ENCODE results near the gene PAIP2B. TPM values are rescaled to one million over a fixed set of nuclear protein-coding genes. Genes with fewer than 3 reads are reported as not detected.
A peak's percentile ranks its signal among the peaks of the same experiment; 100 is the strongest.

Gene PAIP2B
- polyA plus RNA-seq, 4 donors: 0.45 to 4.8 (median 1.4) TPM

DNA sequence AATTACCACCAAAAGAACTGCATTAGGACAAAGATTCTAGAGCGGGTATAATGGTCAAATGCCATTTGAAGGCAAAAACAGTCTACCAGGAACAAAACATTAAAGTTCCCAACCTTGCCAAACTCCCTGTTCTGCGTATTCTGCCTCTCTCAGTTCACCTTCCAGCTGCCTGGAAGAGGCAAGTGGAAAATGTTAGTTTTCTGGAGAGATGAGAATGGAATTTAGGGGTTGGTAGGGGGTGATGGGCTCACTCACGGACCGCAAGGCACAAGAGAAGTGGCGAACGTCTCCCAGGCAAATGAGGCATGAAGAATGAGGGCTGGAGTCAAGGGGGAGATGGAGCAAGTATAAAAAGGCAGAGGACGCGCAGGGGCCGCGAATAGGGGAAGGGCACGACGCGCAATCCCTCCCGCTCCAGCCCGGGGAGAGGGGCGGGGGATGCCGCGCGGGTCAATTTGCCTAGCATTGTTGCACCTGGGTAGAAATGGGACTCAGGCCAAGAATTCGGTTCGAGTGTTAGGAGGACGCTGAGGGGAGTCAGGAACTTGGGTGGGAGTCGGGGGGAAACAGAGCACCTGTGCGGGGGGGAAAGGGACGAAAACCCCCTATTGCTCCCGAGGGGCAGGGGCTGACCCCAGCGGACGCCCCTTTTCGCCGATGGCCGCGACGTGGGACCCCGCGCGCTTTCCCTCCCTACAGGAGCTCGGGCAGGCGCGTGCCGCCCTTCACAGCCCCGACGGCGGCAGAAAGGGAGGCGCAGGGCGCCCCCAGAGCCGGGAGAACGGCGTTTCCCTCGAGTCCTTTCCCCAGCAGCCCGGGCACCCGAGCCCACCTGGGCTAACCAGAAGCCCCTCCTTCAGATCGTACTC lies 573 bp downstream of the PAIP2B start:
- WGBS, 3 donors: 2 to 3% (median 3%) methylated on average over 38 to 52 of the region's 52 CpGs
- Histone ChIP-seq H3K4me3 (ENCODE audit: low read depth in 1 of 3, low read length in 3 of 3) (peak overlapping the region; percentile 59 to 81 (median 81)), H3K9me3 (ENCODE audit: control insufficient read depth in 2 of 2, insufficient read depth in 1 of 2, low read depth in 1 of 2, low read length in 1 of 2) (peaks cover 0 to 3% of the 10 kb centered on the region in 2 donors), H3K27me3 (ENCODE audit: control insufficient read depth in 3 of 3, insufficient read depth in 3 of 3, low read length in 3 of 3) (peaks cover 0 to 3% (median 0%) of the 10 kb centered on the region in 3 donors), H3K4me1 (ENCODE audit: control insufficient read depth in 3 of 3, insufficient read depth in 2 of 3, low read depth in 1 of 3, low read length in 2 of 3) (peaks cover 0 to 3% (median 0%) of the 10 kb centered on the region in 3 donors), H3K36me3 (ENCODE audit: control insufficient read depth in 3 of 3, insufficient read depth in 2 of 3, low read depth in 1 of 3, low read length in 3 of 3) (no peaks in the 10 kb centered on the region), H3K27ac (ENCODE audit: low read depth in 1 of 3, low read length in 2 of 3) (peak overlapping the region in 2 of 3 donors; percentile 80 to 89)
- FAIRE-seq: no peak
- DNase-seq: peak; percentile 13 to 52

DNA sequence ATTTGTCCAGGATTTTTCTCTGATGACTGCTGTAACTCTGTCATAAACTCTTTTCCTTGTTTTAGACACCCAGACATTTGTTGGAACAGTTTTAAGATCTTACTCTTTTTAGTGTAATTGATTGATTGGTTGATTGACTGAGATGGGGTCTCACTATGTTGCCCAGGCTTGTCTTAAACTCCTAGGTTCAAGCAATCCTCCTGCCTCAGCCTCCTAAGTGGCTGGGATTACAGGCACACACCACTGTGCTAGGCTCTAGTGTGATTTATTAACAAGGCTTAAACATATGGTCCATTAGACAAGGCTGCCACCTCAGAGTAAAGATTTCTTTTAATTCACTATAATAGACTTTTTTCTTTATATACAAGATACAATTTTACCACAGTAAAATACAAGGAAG lies 2.0 kb downstream of the PAIP2B start:
- no peak overlapping the region for H3K4me3 ChIP-seq (ENCODE audit: low read depth in 1 of 3, low read length in 3 of 3)
- FAIRE-seq: no peak
- DNase-seq: no peak
- H3K36me3 ChIP-seq (ENCODE audit: control insufficient read depth in 3 of 3, insufficient read depth in 2 of 3, low read depth in 1 of 3, low read length in 3 of 3): no peaks in the 10 kb centered on the region
- peaks cover 0 to 3% (median 0%) of the 10 kb centered on the region in 3 donors for H3K27me3 ChIP-seq (ENCODE audit: control insufficient read depth in 3 of 3, insufficient read depth in 3 of 3, low read length in 3 of 3)
- H3K4me1 ChIP-seq (ENCODE audit: control insufficient read depth in 3 of 3, insufficient read depth in 2 of 3, low read depth in 1 of 3, low read length in 2 of 3): peaks cover 0 to 3% (median 0%) of the 10 kb centered on the region in 3 donors
- peaks cover 0 to 3% of the 10 kb centered on the region in 2 donors for H3K9me3 ChIP-seq (ENCODE audit: control insufficient read depth in 2 of 2, insufficient read depth in 1 of 2, low read depth in 1 of 2, low read length in 1 of 2)
- no peak overlapping the region for H3K27ac ChIP-seq (ENCODE audit: low read depth in 1 of 3, low read length in 2 of 3)

DNA sequence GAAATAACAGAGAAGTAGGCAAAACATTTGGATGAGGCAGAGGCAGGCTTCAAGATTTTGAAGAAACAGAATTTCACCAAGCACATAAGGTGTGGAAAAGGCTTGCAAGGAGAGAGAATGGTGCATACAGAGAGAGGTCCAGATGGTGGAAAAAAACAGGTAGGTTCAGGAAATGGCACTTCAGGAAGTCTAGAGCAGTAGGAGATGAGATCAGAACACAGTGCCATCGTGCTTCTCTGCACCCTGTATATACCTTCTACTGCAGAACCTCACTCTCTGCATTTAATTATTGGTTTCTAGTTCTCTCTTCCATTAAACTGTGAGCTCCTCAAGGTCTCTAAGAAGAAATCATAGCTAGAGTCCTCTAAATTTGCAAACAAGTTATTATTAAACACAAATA lies 2.4 kb downstream of the PAIP2B start:
- H3K9me3 ChIP-seq (ENCODE audit: control insufficient read depth in 2 of 2, insufficient read depth in 1 of 2, low read depth in 1 of 2, low read length in 1 of 2): peaks cover 0 to 3% of the 10 kb centered on the region in 2 donors
- no peak overlapping the region for H3K4me3 ChIP-seq (ENCODE audit: low read depth in 1 of 3, low read length in 3 of 3)
- no peak overlapping the region for H3K27ac ChIP-seq (ENCODE audit: low read depth in 1 of 3, low read length in 2 of 3)
- DNase-seq (no peak), FAIRE-seq (no peak)
- H3K4me1 ChIP-seq (ENCODE audit: control insufficient read depth in 3 of 3, insufficient read depth in 2 of 3, low read depth in 1 of 3, low read length in 2 of 3): peaks cover 0 to 3% (median 0%) of the 10 kb centered on the region in 3 donors
- 43 to 75% (median 66%) methylated on average over 1 of the region's 1 CpG for WGBS, 3 donors
- H3K36me3 ChIP-seq (ENCODE audit: control insufficient read depth in 3 of 3, insufficient read depth in 2 of 3, low read depth in 1 of 3, low read length in 3 of 3): no peaks in the 10 kb centered on the region
- H3K27me3 ChIP-seq (ENCODE audit: control insufficient read depth in 3 of 3, insufficient read depth in 3 of 3, low read length in 3 of 3): peaks cover 0 to 3% (median 0%) of the 10 kb centered on the region in 3 donors

DNA sequence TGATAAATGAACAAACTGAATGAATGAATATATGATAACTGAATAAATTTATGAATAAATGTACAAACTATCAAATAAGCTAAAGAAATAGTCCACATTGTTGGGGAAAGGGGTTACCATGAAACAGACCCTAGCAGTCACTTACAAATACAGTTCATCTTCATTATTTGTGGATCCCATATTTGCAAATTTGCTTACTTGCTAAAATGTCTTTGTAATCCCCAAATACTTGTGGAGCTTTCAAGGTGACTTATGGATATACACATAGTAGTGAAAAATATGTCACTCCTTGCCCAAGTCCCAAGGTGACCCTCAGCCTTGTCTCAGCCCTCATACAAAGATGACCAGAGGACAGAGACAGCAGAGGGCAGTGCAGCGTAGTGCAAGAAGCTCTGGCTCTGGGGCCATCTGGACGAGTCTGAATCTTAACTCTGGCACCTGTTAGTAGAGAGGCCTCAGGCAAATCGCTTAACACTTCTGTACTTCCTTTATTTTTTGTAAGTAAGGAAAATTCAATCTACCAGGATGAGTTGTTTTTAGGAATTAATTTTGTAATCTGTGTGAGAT lies 3.1 kb downstream of the PAIP2B start:
- Histone ChIP-seq H3K27me3 (ENCODE audit: control insufficient read depth in 3 of 3, insufficient read depth in 3 of 3, low read length in 3 of 3) (peaks cover 0 to 3% (median 0%) of the 10 kb centered on the region in 3 donors), H3K4me1 (ENCODE audit: control insufficient read depth in 3 of 3, insufficient read depth in 2 of 3, low read depth in 1 of 3, low read length in 2 of 3) (peaks cover 0 to 3% (median 0%) of the 10 kb centered on the region in 3 donors), H3K27ac (ENCODE audit: low read depth in 1 of 3, low read length in 2 of 3) (no peak overlapping the region), H3K36me3 (ENCODE audit: control insufficient read depth in 3 of 3, insufficient read depth in 2 of 3, low read depth in 1 of 3, low read length in 3 of 3) (no peaks in the 10 kb centered on the region), H3K9me3 (ENCODE audit: control insufficient read depth in 2 of 2, insufficient read depth in 1 of 2, low read depth in 1 of 2, low read length in 1 of 2) (peaks cover 0 to 3% of the 10 kb centered on the region in 2 donors), H3K4me3 (ENCODE audit: low read depth in 1 of 3, low read length in 3 of 3) (no peak overlapping the region)
- peak; percentile 32 to 40 for DNase-seq
- no peak for FAIRE-seq
- 38 to 54% (median 47%) methylated on average over 3 of the region's 3 CpGs for WGBS, 3 donors

DNA sequence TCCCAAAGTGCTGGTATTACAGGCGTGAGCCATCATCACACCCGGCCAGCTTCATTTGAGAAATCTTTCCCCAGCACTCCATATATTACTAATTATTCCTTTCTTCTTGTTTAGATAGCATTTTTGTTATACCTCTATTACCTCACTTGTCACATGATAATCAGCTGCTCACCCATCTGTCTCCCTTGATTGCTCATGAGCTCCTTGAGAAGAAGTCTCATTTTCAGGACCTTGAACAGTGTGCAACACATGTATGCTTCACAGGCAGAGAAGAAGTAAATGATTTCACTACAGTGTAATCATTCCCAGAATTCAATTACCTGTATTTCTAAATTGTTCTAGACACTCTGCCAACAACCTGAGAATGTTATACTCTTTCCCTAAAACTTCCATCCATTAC lies 6.2 kb downstream of the PAIP2B start:
- no peak overlapping the region for H3K27ac ChIP-seq (ENCODE audit: low read depth in 1 of 3, low read length in 2 of 3)
- no peaks in the 10 kb centered on the region for H3K9me3 ChIP-seq (ENCODE audit: control insufficient read depth in 2 of 2, insufficient read depth in 1 of 2, low read depth in 1 of 2, low read length in 1 of 2)
- DNase-seq (peak in 1 of 2 donors; percentile 21), FAIRE-seq (no peak)
- no peaks in the 10 kb centered on the region for H3K27me3 ChIP-seq (ENCODE audit: control insufficient read depth in 3 of 3, insufficient read depth in 3 of 3, low read length in 3 of 3)
- no peaks in the 10 kb centered on the region for H3K4me1 ChIP-seq (ENCODE audit: control insufficient read depth in 3 of 3, insufficient read depth in 2 of 3, low read depth in 1 of 3, low read length in 2 of 3)
- no peak overlapping the region for H3K4me3 ChIP-seq (ENCODE audit: low read depth in 1 of 3, low read length in 3 of 3)
- H3K36me3 ChIP-seq (ENCODE audit: control insufficient read depth in 3 of 3, insufficient read depth in 2 of 3, low read depth in 1 of 3, low read length in 3 of 3): no peaks in the 10 kb centered on the region
- 90 to 94% (median 90%) methylated on average over 2 of the region's 2 CpGs for WGBS, 3 donors

DNA sequence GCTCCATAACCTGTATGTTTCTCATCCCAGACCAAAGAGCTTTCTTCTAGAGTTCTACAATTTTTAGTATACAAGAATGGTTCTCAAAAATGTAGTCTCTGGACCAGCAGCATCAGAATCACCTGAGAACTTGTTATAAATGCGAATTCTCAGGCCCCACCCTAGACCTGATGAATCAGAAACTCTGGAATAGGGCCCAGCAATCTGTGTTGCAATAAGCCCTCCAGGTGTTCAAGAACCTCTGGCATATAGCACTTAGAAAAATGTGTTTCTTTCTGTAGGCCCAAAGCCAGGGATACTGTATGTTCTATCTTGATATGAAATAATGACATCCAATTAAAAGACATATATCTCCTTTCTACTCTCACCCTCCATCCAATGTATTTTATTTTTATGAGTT lies 10.4 kb downstream of the PAIP2B start:
- no peak overlapping the region for H3K27ac ChIP-seq (ENCODE audit: low read depth in 1 of 3, low read length in 2 of 3)
- no peak overlapping the region for H3K4me3 ChIP-seq (ENCODE audit: low read depth in 1 of 3, low read length in 3 of 3)
- 22 to 72% (median 36%) methylated on average over 1 of the region's 1 CpG for WGBS, 3 donors
- no peaks in the 10 kb centered on the region for H3K9me3 ChIP-seq (ENCODE audit: control insufficient read depth in 2 of 2, insufficient read depth in 1 of 2, low read depth in 1 of 2, low read length in 1 of 2)
- no peaks in the 10 kb centered on the region for H3K4me1 ChIP-seq (ENCODE audit: control insufficient read depth in 3 of 3, insufficient read depth in 2 of 3, low read depth in 1 of 3, low read length in 2 of 3)
- FAIRE-seq (no peak), DNase-seq (peak; percentile 5 to 7)
- H3K36me3 ChIP-seq (ENCODE audit: control insufficient read depth in 3 of 3, insufficient read depth in 2 of 3, low read depth in 1 of 3, low read length in 3 of 3): no peaks in the 10 kb centered on the region
- no peaks in the 10 kb centered on the region for H3K27me3 ChIP-seq (ENCODE audit: control insufficient read depth in 3 of 3, insufficient read depth in 3 of 3, low read length in 3 of 3)

DNA sequence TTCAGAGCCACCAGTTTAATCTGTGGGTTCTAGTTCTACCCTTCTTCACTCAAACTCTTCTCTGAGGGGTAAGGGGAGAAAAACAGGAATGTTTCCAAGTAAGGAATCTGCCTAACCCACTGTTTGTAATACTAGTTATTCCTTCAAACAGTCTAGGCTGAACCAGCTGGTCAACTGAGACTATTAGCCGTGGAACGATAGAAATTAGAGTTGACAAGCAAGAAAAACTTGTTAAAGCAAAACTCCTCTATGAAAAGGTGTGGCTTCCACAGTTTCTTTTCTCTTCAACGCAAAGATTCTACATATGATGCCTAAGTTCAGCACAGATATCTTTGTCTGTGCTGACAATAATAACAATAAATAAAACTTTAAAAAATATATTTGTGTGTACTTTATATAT lies 11.5 kb downstream of the PAIP2B start:
- no peak overlapping the region for H3K27ac ChIP-seq (ENCODE audit: low read depth in 1 of 3, low read length in 2 of 3)
- H3K4me3 ChIP-seq (ENCODE audit: low read depth in 1 of 3, low read length in 3 of 3): no peak overlapping the region
- no peak for DNase-seq
- 48 to 82% (median 75%) methylated on average over 3 of the region's 3 CpGs for WGBS, 3 donors
- no peak for FAIRE-seq
- no peaks in the 10 kb centered on the region for H3K4me1 ChIP-seq (ENCODE audit: control insufficient read depth in 3 of 3, insufficient read depth in 2 of 3, low read depth in 1 of 3, low read length in 2 of 3)
- no peaks in the 10 kb centered on the region for H3K9me3 ChIP-seq (ENCODE audit: control insufficient read depth in 2 of 2, insufficient read depth in 1 of 2, low read depth in 1 of 2, low read length in 1 of 2)
- H3K27me3 ChIP-seq (ENCODE audit: control insufficient read depth in 3 of 3, insufficient read depth in 3 of 3, low read length in 3 of 3): no peaks in the 10 kb centered on the region
- no peaks in the 10 kb centered on the region for H3K36me3 ChIP-seq (ENCODE audit: control insufficient read depth in 3 of 3, insufficient read depth in 2 of 3, low read depth in 1 of 3, low read length in 3 of 3)

DNA sequence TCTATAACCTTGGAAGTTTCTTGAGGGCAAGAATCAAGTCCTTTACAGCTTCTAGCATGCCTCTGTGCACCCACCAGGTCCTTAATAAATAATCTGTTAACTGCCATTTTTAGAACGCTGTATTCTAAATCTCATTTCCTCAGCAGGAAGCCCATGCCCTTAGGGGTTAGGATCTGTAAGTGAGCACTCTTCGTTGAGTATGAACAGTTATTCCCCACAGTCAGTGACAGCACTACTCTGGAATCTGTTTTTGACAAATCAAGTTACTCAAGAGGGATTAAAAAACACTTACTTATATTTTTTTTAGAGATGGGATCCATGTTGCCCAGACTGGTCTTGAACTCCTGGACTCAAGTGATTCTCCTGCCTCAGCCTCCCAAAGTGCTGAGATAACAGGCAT lies 14.6 kb downstream of the PAIP2B start:
- DNase-seq (no peak), FAIRE-seq (no peak)
- Histone ChIP-seq H3K4me3 (ENCODE audit: low read depth in 1 of 3, low read length in 3 of 3) (no peak overlapping the region), H3K27ac (ENCODE audit: low read depth in 1 of 3, low read length in 2 of 3) (no peak overlapping the region), H3K4me1 (ENCODE audit: control insufficient read depth in 3 of 3, insufficient read depth in 2 of 3, low read depth in 1 of 3, low read length in 2 of 3) (no peaks in the 10 kb centered on the region), H3K36me3 (ENCODE audit: control insufficient read depth in 3 of 3, insufficient read depth in 2 of 3, low read depth in 1 of 3, low read length in 3 of 3) (no peaks in the 10 kb centered on the region), H3K9me3 (ENCODE audit: control insufficient read depth in 2 of 2, insufficient read depth in 1 of 2, low read depth in 1 of 2, low read length in 1 of 2) (no peaks in the 10 kb centered on the region), H3K27me3 (ENCODE audit: control insufficient read depth in 3 of 3, insufficient read depth in 3 of 3, low read length in 3 of 3) (no peaks in the 10 kb centered on the region)
- WGBS, 3 donors: 58 to 90% (median 84%) methylated on average over 2 of the region's 2 CpGs

Data from small intestine (tissue), 7 donors.